GM19023 (cell line): ENCODE data around the gene TCFL5.

Source experiments
- ATAC-seq: cut with Tn5 transposase; IDR thresholded peaks from one replicate; pipeline ENCODE4 v1.9.1; 2021; ENCODE audit warnings: mild to moderate bottlenecking, moderate library complexity; ENCODE audit not compliant: unreplicated experiment

TCFL5 gene

DNA sequence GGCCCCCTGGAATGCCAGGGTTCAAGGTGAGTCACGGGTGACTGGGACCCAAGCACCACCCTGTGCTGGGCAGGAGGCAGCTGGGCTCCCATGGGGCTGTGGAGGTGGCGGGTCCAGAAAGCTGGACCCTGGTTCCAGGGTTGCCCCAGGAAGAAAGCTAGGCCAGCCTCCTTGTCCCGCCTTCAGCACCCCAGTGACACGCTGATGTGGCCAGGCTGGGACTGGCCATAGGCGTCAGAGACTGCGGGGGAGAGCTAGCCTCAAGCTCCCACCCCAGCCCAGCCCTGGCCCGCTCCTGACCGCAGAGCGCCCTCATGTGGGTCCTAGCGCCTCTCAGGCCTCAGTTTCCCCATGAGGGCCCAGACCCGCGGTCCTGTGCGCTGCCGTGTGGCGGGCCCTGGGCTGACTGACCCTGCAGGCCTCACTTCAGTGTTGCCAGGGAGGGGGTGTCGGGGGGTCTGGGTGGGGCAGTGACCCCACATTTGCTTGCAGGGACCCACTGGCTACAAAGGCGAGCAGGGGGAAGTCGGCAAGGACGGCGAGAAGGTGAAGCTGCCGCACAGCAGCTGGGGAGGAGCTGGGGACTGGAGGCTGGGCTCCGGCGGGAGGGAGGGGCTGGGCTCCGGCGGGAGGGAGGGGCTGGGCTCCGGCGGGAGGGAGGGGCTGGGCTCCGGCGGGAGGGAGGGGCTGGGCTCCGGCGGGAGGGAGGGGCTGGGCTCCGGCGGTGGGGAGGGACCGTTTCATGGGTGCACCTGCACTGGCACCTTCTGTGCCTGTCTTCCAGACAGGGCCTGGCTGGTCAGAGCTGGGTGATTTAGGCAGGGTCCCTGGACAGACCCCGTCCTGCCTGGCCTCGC, 36.9 kb downstream of the TCFL5 start:
- no peak for ATAC-seq

DNA sequence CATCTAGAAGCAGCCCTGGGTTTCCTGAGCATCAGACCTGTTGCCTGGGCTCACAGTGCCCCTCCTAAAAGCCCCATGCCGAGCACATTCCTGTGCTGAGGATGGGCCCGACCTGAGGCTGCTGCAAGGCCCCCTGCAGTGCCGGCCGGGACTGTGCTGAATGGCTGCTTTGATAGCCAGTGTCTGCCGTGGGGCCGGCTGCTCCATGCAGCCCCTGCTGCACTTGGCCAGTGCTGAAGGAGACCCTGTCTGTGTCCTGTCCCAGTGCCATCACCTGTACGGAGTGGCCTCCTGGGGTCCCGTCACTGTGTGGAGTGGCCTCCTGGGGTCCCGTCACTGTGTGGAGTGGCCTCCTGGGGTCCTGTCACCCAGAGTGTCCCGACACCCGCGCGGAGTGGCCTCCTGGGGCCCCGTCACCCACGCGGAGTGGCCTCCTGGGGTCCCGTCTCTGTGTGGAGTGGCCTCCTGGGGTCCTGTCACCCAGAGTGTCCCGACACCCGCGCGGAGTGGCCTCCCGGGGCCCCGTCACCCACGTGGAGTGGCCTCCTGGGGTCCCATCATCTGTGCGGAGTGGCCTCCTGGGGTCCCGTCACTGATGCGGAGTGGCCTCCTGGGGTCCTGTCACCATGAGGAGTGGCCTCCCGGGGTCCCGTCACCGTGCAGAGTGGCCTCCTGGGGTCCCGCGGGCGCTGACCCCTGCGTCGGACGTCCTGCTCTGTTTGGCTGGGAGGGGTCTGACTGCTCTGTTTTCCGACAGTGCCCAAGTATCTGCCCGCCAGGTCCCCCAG, 37.7 kb downstream of the TCFL5 start:
- ATAC-seq = no peak

DNA sequence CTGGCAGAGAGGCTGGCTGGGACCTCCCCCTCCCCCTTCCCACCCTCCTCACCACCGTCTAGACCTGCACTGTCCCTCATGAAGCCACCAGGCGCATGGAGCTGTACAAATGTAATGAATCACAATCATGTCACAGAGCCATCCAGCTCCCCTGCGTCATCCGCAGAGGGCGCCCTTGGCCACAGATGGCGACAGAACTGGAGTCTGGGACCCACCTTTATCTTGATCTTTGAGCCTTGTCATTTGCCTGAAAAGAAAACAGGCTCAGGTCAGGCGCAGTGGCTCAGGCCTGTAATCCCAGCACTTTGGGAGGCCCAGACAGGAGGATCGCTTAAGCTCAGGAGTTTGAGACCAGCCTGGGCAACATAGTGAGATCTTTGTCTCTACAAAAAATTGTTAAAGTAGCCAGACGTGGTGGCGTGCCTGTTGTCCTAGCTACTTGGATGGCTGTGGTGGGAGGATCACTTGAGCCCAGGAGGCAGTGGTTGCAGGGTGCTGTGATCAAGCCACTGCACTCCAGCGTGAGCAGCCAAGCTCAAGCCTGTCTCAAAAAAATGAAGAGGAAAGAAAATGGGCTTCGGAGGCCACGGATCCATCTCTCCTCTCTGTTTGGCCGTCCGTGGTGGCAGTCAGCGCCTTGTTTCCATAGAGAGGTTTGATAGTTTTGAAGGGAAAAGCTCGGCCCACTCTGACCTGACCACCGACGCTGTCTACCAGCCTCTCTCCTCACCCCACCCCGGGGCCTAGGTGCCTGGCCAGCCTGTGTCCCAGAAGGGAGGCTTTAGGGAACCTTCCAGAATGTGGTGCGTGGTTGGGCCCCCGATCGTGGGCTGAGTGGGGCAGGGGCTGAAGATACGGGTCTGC, 38.6 kb downstream of the TCFL5 start:
- ATAC-seq = no peak

DNA sequence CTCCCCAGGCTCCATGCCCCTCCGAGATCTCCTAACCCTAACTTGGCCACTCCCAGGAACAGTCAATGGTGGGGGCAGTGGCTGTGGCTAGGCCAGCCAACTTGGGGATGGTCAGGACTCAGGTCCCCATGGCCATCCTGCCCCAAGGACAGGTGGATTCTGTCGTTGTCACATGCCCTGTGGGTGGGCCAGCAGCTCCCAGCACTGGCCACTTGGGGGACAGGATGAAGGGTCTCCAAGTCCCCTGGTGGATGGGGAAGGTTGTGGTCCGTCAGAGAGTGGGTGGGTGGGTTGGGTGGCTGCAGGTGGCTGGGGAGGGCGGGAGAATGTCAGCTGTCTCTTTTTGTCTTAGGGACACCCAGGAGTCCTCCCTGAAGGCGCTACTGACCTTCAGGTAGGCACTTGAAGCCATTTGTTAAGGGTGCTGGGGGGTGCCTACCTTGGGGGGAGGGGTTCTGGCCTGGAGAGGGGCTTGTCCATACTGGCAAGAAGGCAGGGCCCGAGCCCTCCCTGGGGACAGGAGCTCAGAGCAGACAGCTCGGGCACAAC, 39.3 kb downstream of the TCFL5 start:
- ATAC-seq = no peak

DNA sequence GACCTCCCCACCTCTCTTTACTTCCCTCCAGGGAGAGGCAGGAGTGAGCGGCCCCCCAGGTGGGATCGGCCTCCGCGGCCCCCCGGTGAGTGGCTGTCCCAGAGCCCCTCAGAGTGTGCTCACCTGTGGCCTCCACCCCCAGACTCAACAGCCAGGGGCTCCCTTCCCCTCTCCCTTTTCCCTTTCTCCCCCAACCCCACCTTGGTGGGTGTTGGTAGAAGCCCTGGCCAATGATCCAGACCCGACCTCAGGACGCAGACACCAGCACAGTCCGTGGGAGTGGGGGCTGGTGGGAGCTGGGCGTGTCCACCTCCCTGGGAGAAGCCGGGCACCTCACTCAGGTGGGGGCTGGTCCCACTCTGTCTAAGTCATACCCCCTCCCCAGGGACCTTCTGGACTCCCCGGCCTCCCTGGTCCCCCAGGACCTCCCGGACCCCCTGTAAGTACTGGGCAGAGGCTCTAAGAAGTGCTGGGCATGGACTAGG, 39.9 kb downstream of the TCFL5 start:
- ATAC-seq = no peak

DNA sequence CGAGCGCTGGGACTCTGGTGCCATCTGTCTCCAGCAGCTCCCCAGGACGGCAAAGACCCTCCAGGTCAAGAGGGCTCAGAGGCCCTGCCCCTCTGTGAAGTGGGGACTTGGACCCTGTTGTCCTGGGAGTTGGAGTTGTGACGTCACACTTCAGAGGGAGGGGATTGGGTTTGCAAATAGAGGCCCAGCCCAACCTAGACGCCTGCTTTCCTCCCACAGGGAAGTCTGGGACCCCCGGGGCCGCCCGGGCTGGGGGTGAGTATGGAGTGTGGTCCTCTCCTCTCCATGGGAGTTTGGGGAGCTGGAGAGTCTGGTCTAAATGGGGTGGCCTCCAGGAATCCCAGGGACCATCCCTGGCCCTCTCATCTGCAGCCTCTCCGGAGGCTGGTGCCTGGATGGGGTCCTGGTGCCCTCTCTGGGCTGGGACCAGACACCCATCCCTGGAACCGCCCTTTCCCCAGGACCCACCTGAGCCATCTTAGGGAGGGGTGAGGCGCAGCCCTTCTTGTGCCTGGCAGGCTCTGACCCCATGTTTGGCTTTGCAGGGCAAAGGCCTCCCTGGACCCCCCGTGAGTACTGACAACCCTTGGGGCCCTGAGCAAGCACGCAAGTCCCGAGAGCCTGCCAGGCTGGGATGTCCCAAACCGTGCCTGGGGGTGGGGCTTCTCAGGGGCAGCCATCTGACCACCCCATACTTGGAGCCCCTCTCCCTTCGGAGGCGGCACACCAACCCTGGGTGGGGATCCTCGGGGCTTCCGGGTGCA, 40.5 kb downstream of the TCFL5 start:
- no peak for ATAC-seq

DNA sequence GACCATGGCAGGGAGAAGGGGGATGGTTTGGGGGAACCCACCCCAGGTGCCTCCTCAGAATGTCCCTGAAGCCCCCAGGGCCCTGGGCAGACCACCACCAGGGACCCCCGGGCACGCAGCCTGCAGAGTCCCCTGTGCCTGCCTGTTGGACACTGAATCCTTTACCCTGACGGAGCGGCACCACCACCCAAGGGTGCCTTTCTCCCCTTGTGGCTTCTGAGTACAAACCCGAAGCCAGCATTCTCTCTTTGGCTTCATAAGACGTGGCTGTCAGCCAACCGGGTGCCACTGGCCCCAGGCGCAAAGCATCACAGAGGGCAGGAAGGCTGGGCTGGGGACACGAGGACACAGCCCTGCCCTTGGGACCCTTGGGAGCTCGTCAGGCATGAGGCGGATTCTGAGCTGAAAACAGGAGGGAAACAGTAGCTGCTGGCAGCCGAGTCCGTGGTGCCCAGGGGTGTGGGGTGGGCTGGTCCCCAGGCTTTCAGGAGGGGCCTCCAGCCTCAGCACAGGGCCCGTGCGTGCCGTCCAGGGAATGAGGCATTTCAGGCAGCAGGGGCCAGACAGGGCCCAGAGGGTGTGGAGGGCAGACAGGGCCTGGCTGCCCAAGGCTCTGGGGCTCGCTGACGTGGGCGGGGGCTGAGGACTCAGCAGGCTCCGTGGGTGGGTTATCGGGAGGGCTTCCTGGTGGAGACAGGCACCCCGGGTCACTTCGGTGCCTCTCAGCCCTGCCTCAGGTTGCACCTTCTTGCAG, 41.2 kb downstream of the TCFL5 start:
- no peak for ATAC-seq

DNA sequence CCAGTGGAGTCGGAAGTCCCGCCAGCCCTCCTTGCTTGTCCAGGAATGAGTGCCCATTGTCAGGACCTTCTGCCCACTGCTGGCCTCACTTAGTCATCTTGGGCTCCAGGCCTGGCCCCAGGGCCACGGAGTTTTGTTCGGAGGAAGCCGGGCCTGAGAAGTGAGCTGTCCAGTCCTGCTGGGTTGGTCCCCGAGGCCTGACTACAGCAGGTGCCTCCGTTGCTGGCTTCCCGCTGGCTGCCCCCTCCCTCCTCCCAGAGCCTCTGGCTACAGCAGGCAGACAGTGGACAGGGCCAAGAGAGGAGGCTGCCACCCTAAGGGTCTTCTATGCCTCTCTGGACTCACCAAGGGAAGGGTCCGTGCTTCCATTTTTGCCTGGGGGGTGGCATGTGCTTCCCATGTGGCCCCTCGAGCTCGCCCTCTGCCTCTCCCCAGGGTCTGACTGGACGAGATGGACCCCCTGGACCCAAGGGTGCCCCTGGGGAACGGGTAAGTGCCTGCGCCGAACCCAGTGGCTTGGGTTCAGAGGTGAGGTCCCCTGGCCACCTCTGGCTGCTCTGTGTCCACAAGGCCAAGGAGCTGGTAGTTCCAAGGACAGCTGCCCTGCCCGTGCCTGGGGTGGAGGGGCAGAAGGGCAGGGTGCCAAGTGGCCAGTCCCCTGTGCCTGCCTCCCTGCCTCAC, 42.0 kb downstream of the TCFL5 start:
- no peak for ATAC-seq

DNA sequence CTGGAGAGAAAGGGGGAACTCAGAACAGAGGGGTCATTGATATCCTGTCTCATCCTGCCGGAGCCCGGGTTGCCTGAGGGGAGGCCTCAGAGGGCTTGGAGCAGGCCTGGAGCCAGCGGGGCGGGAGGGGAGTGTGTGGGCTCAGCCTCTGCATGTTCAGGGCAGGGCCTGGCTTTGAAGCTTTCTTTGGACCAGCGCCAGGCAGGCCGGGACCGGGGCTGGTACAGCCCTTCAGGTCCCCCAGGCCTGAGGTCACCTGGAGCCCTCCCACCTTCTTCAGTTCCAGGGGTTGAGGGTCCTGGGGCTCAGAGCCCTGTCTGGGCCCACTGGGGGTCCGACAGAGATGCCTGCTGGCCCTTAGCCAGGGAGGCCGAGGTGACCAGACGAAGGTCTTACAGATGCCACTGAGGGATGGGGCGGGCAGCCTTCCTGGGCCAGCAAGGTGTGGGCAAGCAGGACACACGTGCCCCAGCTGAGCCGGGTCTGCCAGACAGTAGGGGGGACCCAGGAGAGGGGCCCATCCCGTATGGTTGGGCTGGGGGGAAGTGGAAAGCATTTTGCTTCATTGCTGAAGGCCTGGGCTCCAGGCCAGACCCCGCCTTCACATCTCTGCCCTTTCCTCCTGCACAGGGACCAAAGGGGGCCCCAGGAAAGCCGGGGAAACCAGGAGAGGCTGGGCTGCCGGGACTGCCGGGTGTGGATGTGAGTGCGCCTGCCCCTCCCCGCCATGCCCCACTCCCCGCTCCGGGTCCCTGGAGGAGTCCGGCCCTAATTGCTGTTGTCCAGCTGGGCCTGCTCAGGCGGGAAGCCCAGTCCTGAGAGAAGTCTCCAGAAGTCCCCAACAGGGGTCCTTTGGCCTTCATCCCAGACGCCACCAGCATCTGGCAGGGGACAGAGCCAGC, 42.8 kb downstream of the TCFL5 start:
- ATAC-seq = no peak

DNA sequence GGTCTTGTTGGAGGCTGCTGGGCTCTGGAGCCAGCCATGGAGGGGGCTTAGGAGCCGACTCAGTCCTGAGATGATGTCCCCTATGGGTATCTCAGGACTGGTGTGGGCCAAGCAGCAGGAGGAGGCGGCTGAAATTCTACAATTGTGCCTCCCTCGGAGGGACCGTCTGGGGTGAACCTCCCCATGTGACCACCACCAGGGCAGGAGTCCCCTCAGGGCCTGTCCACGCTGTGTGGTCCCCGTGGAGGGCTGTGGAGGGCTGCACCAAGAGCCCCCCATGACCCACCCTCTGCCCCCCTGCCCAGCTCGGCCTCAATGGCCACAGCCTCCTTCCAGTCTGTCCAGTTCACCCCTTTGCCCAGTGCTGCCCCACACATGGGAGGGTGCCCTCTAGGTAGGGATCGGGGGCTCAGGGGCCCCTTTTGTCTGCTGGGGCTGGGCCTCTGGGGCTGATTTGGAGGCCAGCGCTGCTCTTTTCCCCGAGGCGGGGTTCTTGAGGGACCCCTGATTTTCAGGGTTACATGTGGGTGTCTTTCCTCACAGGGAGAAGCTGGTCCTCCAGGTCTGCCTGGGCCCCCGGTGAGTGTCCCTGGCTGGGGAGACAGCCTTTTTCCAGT, 43.5 kb downstream of the TCFL5 start:
- ATAC-seq = no peak

DNA sequence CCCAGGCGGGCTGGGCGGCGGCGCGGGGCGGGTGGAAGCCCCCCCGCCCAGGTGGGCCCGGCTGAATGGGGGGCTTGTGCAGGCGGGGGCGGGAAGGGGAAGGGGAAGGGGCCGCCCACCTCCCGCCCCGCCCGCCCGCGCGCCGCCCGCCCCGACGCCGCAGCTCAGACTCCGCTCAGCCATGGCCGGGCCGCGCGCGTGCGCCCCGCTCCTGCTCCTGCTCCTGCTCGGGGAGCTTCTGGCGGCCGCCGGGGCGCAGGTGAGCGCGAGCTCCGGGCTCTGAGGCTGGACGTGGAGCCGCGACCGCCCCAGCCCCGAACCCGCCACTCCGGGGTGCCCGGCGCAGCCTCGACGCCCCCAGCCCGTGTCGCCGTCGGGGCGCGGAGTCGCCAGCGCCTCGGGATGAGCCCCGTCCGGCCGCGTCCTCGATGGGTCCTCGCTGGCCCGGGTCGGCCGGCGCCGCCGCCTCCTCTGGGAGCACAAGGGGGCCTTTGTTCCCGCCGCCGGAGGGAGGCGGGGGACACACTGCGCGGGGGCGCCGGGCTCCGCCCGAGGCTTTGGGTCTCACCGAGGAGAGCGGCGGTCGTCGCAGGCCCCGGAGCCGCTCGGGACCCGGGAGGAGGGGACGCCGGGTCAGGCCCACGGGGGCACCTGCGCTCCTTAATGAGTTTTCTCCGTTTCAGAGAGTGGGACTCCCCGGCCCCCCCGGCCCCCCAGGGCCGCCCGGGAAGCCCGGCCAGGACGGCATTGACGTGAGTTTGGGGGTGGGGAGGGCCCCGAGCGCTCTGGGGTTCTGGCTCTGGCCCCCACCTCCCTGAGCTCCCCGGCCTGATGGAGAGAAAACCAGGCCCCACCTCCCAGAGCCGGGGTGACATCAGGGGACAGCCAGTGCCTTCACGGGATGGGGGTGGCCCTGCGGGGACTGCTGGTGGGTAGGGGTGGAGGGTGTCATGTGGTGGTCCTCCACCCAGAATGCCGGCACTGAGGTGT, 44.4 kb downstream of the TCFL5 start, which contains the start of gene COL9A3:
TSS of gene COL9A3 (plus strand) at position 167 of the 990 bp plus-strand sequence. CDS start at position 182, 15 bp downstream.
- no peak for ATAC-seq

DNA sequence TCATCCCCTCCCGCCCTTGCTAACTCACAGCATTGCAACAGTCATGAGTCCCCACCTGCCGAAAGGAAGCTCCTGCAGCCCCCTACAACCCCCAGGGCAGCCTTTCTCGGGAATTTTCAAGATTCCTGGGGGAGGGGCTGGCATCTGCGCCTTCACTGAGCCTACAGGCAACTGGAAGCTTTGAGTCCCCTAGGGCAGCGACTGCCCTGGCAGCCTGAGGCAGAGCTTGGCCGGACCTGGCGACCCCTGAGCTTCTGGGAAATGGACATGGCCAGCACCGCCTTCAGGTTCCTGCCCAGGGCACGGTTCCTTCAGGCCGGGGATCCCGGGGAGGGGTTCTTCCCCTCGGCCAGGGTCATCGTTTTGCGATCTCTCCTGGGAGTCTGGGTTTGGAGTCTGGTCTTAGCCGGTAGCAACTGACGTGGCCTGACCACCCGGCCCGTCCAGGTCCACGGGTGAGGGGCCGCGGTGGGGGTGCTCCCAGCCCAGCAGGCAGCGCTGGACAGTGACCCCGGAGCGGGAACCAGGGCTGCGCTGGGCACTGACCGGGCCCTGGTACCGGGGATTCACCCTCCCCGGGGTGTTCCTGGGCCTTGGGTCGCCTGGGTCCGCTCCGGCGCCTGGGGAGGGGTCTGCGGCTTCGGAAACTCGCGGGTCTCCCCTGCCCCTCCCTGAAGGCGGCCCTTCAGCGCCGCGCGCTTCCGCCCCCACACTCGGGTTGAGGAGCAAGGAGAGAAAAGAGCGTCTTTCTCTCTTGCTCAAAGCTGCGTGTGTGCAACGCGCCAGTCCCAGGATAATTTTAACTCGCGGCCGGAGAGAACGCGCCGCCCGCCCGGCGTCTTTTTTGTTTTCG, 45.4 kb downstream of the TCFL5 start:
- no peak for ATAC-seq

DNA sequence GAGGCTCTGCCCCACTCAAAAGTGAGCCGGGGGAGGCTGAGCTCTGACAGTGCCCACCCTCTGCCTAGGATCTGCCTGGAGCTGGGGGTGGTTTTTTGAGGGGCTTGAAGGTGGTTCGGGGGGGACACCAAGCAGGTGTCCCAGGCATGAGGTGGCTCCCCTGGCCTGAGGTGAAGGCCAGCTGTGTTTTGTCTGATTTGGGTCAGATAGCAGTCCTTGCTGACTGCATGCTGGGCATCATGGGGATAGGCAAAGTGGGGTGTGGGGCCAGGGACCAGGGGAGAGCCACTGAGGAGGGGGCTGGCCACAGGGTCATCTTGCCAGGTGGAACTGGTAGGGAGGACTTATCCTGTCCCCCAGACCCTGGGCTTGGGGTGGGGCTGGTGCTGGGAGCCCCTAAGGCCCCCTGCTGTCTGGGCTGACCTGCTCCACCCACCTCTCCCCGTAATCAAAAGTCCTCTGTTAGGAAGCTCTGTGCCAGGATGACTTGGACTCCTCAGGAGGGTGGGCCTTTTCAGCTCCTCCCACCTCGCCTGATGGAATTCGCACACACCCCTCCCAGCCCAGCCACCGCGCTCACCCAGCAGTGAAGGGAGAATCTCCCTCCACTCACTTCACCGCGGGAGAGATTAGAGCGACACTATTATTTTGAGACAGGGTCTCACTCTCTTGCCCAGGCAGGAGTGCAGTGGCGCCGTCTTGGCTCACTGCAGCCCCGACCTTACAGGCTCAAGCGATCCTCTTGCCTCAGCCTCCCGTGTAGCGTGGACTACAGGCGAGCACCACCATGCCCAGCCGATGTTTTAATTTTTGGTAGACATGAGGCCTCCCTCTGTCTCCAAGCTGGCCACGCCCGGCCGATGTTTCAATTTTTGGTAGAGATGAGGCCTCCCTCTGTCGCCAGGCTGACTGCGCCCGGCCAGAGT, 46.3 kb downstream of the TCFL5 start:
- ATAC-seq = no peak

DNA sequence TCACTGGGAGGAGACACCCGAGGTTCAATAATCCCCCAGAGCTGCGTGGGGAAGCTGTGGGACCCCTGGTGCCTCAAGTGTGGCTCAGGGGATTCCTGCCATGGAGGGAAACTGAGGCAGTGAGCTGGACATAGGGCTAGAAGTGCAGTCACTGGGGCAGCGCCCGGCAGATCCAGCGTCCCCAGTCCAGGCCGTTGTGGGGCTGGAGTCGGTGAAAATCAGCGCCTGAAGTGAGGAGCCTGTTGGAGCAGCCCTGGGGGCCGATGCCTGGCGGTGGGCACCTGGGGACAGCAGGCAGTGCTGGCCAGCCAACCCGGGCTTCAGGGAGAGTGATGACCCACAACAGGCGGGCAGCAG, 46.9 kb downstream of the TCFL5 start:
- ATAC-seq = no peak
